Measurements from ENCODE around the gene SH3PXD2A. TPM values are rescaled to one million over a fixed set of nuclear protein-coding genes. Genes with fewer than 3 reads are reported as not detected.
"Not testable (repeated sequence)": the region's sequence is repeated elsewhere in the genome, so short reads cannot be mapped to it uniquely, and the experiment has no call there.

Gene SH3PXD2A
- total and polyA plus RNA-seq, 3 experiments from 2014 or later, result 0.48 to 8.0 (median 7.7) TPM

GRCh38 chr10:103613616-103614015, 241.8 kb downstream of the SH3PXD2A start:
- CTCF ChIA-PET, result interaction anchor here (2.7 to 5.6 kb wide), 2 partner anchors 8 to 72 kb away, joined by 12 to 31 read pairs; no protein-coding TSS in a partner anchor
- Histone ChIP-seq H3K27ac (ENCODE audit: low read depth, low read length) (no peak overlapping the region), H3K27me3 (ENCODE audit: insufficient read depth, low read length, poor library complexity, severe bottlenecking) (no peaks in the 10 kb centered on the region), H3K36me3 (ENCODE audit: insufficient read depth, low read length) (no peaks in the 10 kb centered on the region), H3K9me3 (ENCODE audit: low read length) (no peaks in the 10 kb centered on the region), H3K4me1 (ENCODE audit: insufficient read depth, low read length) (no peaks in the 10 kb centered on the region), H3K4me3 (ENCODE audit: low read length) (no peak overlapping the region)
- H3K9me3 Mint-ChIP-seq, result no peaks in the 10 kb centered on the region
- no peaks in the 10 kb centered on the region for H3K4me1 Mint-ChIP-seq
- H3K36me3 Mint-ChIP-seq, result peaks cover 0 to 47% (median 7%) of the 10 kb centered on the region in 3 donors
- no peak overlapping the region for H3K4me3 Mint-ChIP-seq
- POLR2A ChIA-PET, result no interaction called here
- DNase-seq, result no peak
- H3K27me3 Mint-ChIP-seq, result no peaks in the 10 kb centered on the region
- H3K27ac Mint-ChIP-seq, result no peak overlapping the region

GRCh38 chr10:103612462-103613365, 242.7 kb downstream of the SH3PXD2A start:
- H3K27ac ChIP-seq (ENCODE audit: low read depth, low read length), result no peak overlapping the region

GRCh38 chr10:103610921-103611511, 244.4 kb downstream of the SH3PXD2A start:
- Histone ChIP-seq H3K9me3 (ENCODE audit: low read length) (no peaks in the 10 kb centered on the region), H3K4me1 (ENCODE audit: insufficient read depth, low read length) (no peaks in the 10 kb centered on the region), H3K27me3 (ENCODE audit: insufficient read depth, low read length, poor library complexity, severe bottlenecking) (no peaks in the 10 kb centered on the region), H3K4me3 (ENCODE audit: low read length) (no peak overlapping the region), H3K27ac (ENCODE audit: low read depth, low read length) (no peak overlapping the region), H3K36me3 (ENCODE audit: insufficient read depth, low read length) (no peaks in the 10 kb centered on the region)
- peaks cover 0 to 41% (median 7%) of the 10 kb centered on the region in 3 donors for H3K36me3 Mint-ChIP-seq
- no peak overlapping the region for H3K27ac Mint-ChIP-seq
- H3K27me3 Mint-ChIP-seq, result peaks cover 0 to 2% of the 10 kb centered on the region in 2 donors
- CTCF ChIA-PET, result interaction anchor here (1.1 to 5.6 kb wide), 2 partner anchors 26 to 75 kb away, joined by 4 to 31 read pairs; no protein-coding TSS in a partner anchor
- H3K4me1 Mint-ChIP-seq, result no peaks in the 10 kb centered on the region
- H3K4me3 Mint-ChIP-seq, result no peak overlapping the region
- H3K9me3 Mint-ChIP-seq, result no peaks in the 10 kb centered on the region
- no peak for DNase-seq
- POLR2A ChIA-PET, result no interaction called here

More at GRCh38 chr10:103612462-103613365, 242.7 kb downstream of the SH3PXD2A start:
- Histone ChIP-seq H3K36me3 (ENCODE audit: insufficient read depth, low read length) (no peaks in the 10 kb centered on the region), H3K4me1 (ENCODE audit: insufficient read depth, low read length) (no peaks in the 10 kb centered on the region), H3K4me3 (ENCODE audit: low read length) (no peak overlapping the region), H3K9me3 (ENCODE audit: low read length) (no peaks in the 10 kb centered on the region), H3K27me3 (ENCODE audit: insufficient read depth, low read length, poor library complexity, severe bottlenecking) (no peaks in the 10 kb centered on the region)
- no peaks in the 10 kb centered on the region for H3K27me3 Mint-ChIP-seq
- H3K27ac Mint-ChIP-seq, result peak overlapping the region in 1 of 8 donors; percentile 31
- no peaks in the 10 kb centered on the region for H3K4me1 Mint-ChIP-seq
- no peaks in the 10 kb centered on the region for H3K9me3 Mint-ChIP-seq
- DNase-seq, result no peak
- H3K36me3 Mint-ChIP-seq, result peaks cover 0 to 47% (median 7%) of the 10 kb centered on the region in 3 donors
- CTCF ChIA-PET, result interaction anchor here (1.1 to 5.6 kb wide), 4 partner anchors 7 to 77 kb away, joined by 3 to 31 read pairs (median 8); no protein-coding TSS in a partner anchor
- POLR2A ChIA-PET, result no interaction called here
- no peak overlapping the region for H3K4me3 Mint-ChIP-seq

GRCh38 chr10:103610083-103610472, 245.3 kb downstream of the SH3PXD2A start:
- no peaks in the 10 kb centered on the region for H3K36me3 ChIP-seq (ENCODE audit: insufficient read depth, low read length)
- Mint-ChIP-seq H3K27me3 (peaks cover 0 to 3% of the 10 kb centered on the region in 2 donors), H3K4me3 (no peak overlapping the region), H3K27ac (peak overlapping the region in 1 of 8 donors; percentile 42), H3K4me1 (no peaks in the 10 kb centered on the region), H3K36me3 (peaks cover 0 to 40% (median 7%) of the 10 kb centered on the region in 3 donors), H3K9me3 (no peaks in the 10 kb centered on the region)
- H3K9me3 ChIP-seq (ENCODE audit: low read length), result no peaks in the 10 kb centered on the region
- no peaks in the 10 kb centered on the region for H3K4me1 ChIP-seq (ENCODE audit: insufficient read depth, low read length)
- POLR2A ChIA-PET, result no interaction called here
- no peaks in the 10 kb centered on the region for H3K27me3 ChIP-seq (ENCODE audit: insufficient read depth, low read length, poor library complexity, severe bottlenecking)
- CTCF ChIA-PET, result interaction anchor here (5.6 kb wide), 1 partner anchor 76 kb away, joined by 31 read pairs; no protein-coding TSS in a partner anchor
- no peak overlapping the region for H3K4me3 ChIP-seq (ENCODE audit: low read length)
- no peak overlapping the region for H3K27ac ChIP-seq (ENCODE audit: low read depth, low read length)
- DNase-seq, result no peak

GRCh38 chr10:103609231-103610082, 245.9 kb downstream of the SH3PXD2A start:
- DNase-seq, result no peak
- no peaks in the 10 kb centered on the region for H3K27me3 ChIP-seq (ENCODE audit: insufficient read depth, low read length, poor library complexity, severe bottlenecking)
- Mint-ChIP-seq H3K4me1 (no peaks in the 10 kb centered on the region), H3K4me3 (no peak overlapping the region), H3K36me3 (peaks cover 0 to 40% (median 7%) of the 10 kb centered on the region in 3 donors), H3K27me3 (peaks cover 0 to 3% of the 10 kb centered on the region in 2 donors), H3K9me3 (no peaks in the 10 kb centered on the region), H3K27ac (peak overlapping the region in 2 of 8 donors; percentile 8 to 42)
- no peak overlapping the region for H3K4me3 ChIP-seq (ENCODE audit: low read length)
- no peaks in the 10 kb centered on the region for H3K4me1 ChIP-seq (ENCODE audit: insufficient read depth, low read length)
- POLR2A ChIA-PET, result no interaction called here
- H3K9me3 ChIP-seq (ENCODE audit: low read length), result no peaks in the 10 kb centered on the region
- H3K27ac ChIP-seq (ENCODE audit: low read depth, low read length), result no peak overlapping the region
- CTCF ChIA-PET, result interaction anchor here (5.6 kb wide), 1 partner anchor 77 kb away, joined by 31 read pairs; no protein-coding TSS in a partner anchor
- H3K36me3 ChIP-seq (ENCODE audit: insufficient read depth, low read length), result no peaks in the 10 kb centered on the region

GRCh38 chr10:103608056-103608455, 247.3 kb downstream of the SH3PXD2A start:
- H3K36me3 ChIP-seq (ENCODE audit: insufficient read depth, low read length); H3K27me3 ChIP-seq (ENCODE audit: insufficient read depth, low read length, poor library complexity, severe bottlenecking); H3K4me1 Mint-ChIP-seq; H3K27ac Mint-ChIP-seq; H3K9me3 Mint-ChIP-seq; H3K27me3 Mint-ChIP-seq; H3K27ac ChIP-seq (ENCODE audit: low read depth, low read length); H3K4me1 ChIP-seq (ENCODE audit: insufficient read depth, low read length); H3K4me3 Mint-ChIP-seq; DNase-seq; POLR2A ChIA-PET; H3K4me3 ChIP-seq (ENCODE audit: low read length); H3K9me3 ChIP-seq (ENCODE audit: low read length): not testable (repeated sequence)
- CTCF ChIA-PET, result interaction anchor here (5.6 kb wide), 1 partner anchor 78 kb away, joined by 31 read pairs; no protein-coding TSS in a partner anchor
- peaks cover 0 to 39% (median 3%) of the 10 kb centered on the region in 3 donors for H3K36me3 Mint-ChIP-seq

GRCh38 chr10:103607051-103607450, 248.3 kb downstream of the SH3PXD2A start:
- H3K4me3 Mint-ChIP-seq; H3K36me3 ChIP-seq (ENCODE audit: insufficient read depth, low read length); H3K27me3 ChIP-seq (ENCODE audit: insufficient read depth, low read length, poor library complexity, severe bottlenecking); H3K27ac Mint-ChIP-seq; CTCF ChIA-PET; H3K9me3 Mint-ChIP-seq; H3K9me3 ChIP-seq (ENCODE audit: low read length); POLR2A ChIA-PET; H3K27me3 Mint-ChIP-seq; H3K27ac ChIP-seq (ENCODE audit: low read depth, low read length); H3K4me1 ChIP-seq (ENCODE audit: insufficient read depth, low read length); H3K4me3 ChIP-seq (ENCODE audit: low read length); DNase-seq; H3K4me1 Mint-ChIP-seq: not testable (repeated sequence)
- H3K36me3 Mint-ChIP-seq, result peaks cover 0 to 40% (median 3%) of the 10 kb centered on the region in 3 donors

Measured in CD8-positive, alpha-beta memory T cell (primary cell).